ENCODE results near the gene SEMA3B.

SEMA3B gene

DNA sequence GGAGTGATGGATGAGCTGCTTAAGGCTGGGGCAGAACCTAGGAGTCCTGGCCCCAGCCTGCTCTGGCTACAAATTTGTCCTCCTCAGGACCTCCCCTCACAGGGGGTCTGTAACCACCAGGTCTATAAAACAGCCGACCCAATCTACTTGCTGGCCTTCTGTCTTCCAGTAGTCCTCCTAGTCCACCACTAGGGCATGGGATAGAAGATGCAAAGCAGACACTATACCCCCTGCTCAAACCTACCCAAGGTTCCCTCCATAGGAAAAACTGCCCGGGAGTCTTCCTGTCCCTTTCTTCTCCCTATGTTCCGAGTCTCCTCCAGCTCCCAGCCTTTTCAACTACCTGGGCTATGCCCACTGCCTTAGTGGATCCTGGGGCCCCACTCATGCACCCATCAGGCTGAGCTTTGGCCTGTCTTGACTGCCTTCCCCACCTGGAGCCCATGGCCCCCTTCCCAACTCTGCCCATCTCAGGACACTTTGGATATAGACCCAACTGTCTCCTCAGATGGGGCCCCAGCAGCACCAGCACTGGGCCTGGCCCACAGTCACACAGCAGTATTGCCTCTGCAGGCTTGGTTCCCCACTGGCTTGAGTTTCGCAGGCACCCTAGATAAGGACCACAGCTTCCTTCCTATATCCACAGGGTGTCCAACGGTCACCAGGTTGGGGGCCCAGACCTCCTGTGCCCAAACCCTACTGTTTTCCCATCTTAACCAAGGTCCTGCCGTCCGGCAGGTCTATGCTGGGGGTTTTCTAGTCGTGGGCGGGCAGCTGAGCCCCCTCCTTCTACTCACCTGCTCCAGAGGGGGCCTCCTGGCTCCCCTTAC, 29.2 kb downstream of the SEMA3B start:
- TF ChIP-seq POU2F2 (IDR thresholded peaks at IDR 0.05; ENCODE audit: low read depth, low read length) (no peak), PAX5 (IDR thresholded peaks at IDR 0.05; ENCODE audit: insufficient read depth, low read length, severe bottlenecking) (no peak), TAF1 (IDR thresholded peaks at IDR 0.05; ENCODE audit: low read depth, low read length) (no peak)
- FAIRE-seq: peak; percentile 16
- DNase-seq (ENCODE audit: insufficient read length, low spot score): no peak

DNA sequence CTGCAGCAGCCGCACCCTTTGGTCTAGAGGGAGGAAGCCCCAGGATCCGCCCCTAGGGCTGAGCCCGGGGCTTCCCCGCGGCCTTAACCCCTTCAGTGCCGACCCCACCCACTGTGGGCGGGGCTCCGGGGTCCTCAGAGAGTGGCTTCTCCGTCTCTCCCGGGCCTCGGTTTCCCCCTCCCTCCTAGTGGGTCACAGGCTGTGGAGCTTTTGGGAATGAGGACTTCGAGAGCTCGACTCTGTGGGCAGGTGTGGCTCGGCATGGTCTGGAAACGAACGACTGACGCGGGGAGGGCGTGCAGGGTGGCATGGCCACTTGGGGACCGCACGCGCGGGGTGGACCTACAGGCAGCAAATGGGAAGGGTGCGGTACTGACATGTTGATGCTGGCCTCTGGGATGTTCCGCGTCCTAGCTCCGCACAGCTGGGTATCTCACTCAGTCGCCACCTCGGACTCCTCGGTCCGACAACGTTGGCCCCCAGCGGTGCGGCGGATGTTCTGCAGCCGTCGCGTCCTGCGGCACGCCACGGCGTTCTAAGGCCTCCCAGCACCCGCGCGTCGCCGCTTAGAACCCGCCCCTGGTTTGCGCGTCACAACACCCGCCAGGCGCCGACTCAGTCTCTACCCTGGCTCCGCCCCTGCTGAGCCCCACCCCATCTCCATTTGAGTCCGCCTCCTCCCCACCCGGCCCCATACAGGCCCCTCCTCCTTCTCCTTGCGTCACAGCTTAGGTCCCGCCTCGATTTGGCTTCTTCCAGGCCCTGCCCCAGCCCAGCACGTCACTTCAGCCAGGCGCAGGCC, 30.1 kb downstream of the SEMA3B start, which contains the start of the genes HYAL3 and NAA80:
Gene HYAL3 (minus strand): TSS at position 570 of the 802 bp plus-strand sequence. CDS start 3,803 bp downstream, outside the sequence.
Gene NAA80 (minus strand): TSS at position 570 of the 802 bp plus-strand sequence. CDS start 1,942 bp downstream, outside the sequence.
- FAIRE-seq (peak; percentile 99), DNase-seq (ENCODE audit: insufficient read length, low spot score) (peak; percentile 95)
- peak; percentile 38; the same call in 1 of the 2 replicates for TF ChIP-seq SPI1 (IDR thresholded peaks at IDR 0.05; ENCODE audit: low read depth, low read length)
- TF ChIP-seq POU2F2 (IDR thresholded peaks at IDR 0.05; ENCODE audit: low read depth, low read length): no peak
- no peak for TF ChIP-seq PAX5 (IDR thresholded peaks at IDR 0.05; ENCODE audit: insufficient read depth, low read length, severe bottlenecking)
- TF ChIP-seq POLR2AphosphoS5 (IDR thresholded peaks at IDR 0.05; ENCODE audit: low read depth, low read length): peak; percentile 86
- no peak for TF ChIP-seq TAF1 (IDR thresholded peaks at IDR 0.05; ENCODE audit: low read depth, low read length)
- TF ChIP-seq POLR2A (IDR thresholded peaks at IDR 0.05; ENCODE audit: low read depth, low read length): peak; percentile 88

DNA sequence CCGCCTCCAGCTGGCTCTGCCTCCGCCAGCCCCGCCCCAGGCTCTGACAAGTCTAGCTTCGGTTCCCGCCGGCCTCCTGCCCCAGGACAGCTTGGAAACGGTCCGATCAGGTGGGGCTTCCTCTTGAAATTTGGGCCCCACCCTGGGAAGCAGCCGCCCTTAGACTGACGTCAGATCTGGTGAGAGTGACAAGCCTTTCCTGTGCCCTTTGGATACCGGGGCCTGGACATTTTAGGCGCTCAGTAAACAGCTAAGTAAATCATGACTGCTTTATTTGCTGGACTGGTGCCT, 30.6 kb downstream of the SEMA3B start:
- DNase-seq (ENCODE audit: insufficient read length, low spot score) (no peak), FAIRE-seq (no peak)
- no peak for TF ChIP-seq SPI1 (IDR thresholded peaks at IDR 0.05; ENCODE audit: low read depth, low read length)
- no peak for TF ChIP-seq POLR2AphosphoS5 (IDR thresholded peaks at IDR 0.05; ENCODE audit: low read depth, low read length)
- TF ChIP-seq POU2F2 (IDR thresholded peaks at IDR 0.05; ENCODE audit: low read depth, low read length): no peak
- TF ChIP-seq POLR2A (IDR thresholded peaks at IDR 0.05; ENCODE audit: low read depth, low read length): no peak

DNA sequence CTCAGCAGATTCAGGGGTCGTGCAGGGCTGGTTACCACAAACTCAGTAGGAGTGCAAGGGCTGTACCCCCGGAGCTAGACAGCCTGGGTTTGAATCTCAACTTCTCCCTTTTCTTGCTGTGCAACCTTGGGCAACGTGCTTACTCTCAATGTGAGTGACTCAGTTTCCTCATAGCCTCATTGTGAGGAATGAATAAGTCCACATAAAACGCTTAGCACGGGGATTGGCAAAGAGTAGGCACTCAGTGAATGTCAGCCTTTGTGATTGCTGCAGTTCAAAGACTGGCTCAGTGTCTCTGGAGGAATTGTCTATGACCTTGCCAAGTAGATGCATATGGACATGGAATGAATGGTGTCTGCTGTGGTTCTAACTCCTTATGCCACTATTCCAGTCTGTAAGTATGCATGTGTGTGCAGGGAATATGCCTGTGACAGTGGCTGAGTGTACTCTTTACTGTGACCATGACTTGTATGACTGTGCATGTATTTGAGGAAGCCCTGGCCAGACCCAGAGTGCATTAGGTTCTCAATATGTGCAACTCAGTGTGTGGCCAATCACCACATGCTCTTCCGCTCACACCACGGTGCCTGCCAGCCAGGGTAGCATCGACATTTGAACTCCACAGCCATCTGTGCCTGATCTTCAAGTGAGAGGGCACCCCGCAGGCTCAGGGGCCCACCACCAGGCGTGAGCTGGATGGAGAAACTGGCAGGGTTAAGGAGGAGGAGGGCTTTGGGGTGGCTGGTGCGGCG, 31.2 kb downstream of the SEMA3B start:
- TF ChIP-seq SPI1 (IDR thresholded peaks at IDR 0.05; ENCODE audit: low read depth, low read length): peak; percentile 38; the same call in 1 of the 2 replicates
- no peak for TF ChIP-seq POLR2AphosphoS5 (IDR thresholded peaks at IDR 0.05; ENCODE audit: low read depth, low read length)
- FAIRE-seq (no peak), DNase-seq (ENCODE audit: insufficient read length, low spot score) (no peak)

DNA sequence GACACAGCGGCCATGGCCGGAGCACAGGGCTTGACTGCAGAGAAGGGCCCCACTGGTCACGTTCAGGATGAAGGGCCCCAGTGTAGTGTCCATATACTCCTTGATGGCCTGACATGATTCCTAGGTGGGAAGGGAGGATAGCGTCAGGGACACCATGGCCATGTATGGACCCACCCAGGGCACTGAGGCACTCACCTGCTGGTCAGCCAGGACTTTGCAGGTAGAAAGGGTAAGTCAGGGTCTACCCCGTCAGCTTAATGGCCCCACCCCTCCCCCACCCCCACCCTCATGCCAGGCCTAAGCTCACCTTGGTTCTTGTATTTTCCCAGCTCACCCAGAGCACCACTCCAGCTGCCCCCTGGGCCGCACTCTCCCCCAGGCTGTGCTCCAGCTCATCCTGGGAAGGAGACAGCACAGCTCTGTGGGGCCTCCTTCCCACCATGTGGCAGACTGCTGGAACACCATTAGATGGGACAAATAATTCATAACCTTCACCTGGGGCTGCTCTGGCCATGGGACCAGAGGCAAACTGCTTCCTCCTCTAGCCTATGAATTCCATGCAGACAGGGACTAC, 31.8 kb downstream of the SEMA3B start:
- TF ChIP-seq PAX5 (IDR thresholded peaks at IDR 0.05; ENCODE audit: insufficient read depth, low read length, severe bottlenecking): no peak
- no peak for TF ChIP-seq POU2F2 (IDR thresholded peaks at IDR 0.05; ENCODE audit: low read depth, low read length)
- TF ChIP-seq POLR2A (IDR thresholded peaks at IDR 0.05; ENCODE audit: low read depth, low read length): no peak
- no peak for TF ChIP-seq SPI1 (IDR thresholded peaks at IDR 0.05; ENCODE audit: low read depth, low read length)
- no peak for TF ChIP-seq POLR2AphosphoS5 (IDR thresholded peaks at IDR 0.05; ENCODE audit: low read depth, low read length)
- no peak for TF ChIP-seq TAF1 (IDR thresholded peaks at IDR 0.05; ENCODE audit: low read depth, low read length)
- DNase-seq (ENCODE audit: insufficient read length, low spot score) (no peak), FAIRE-seq (no peak)

DNA sequence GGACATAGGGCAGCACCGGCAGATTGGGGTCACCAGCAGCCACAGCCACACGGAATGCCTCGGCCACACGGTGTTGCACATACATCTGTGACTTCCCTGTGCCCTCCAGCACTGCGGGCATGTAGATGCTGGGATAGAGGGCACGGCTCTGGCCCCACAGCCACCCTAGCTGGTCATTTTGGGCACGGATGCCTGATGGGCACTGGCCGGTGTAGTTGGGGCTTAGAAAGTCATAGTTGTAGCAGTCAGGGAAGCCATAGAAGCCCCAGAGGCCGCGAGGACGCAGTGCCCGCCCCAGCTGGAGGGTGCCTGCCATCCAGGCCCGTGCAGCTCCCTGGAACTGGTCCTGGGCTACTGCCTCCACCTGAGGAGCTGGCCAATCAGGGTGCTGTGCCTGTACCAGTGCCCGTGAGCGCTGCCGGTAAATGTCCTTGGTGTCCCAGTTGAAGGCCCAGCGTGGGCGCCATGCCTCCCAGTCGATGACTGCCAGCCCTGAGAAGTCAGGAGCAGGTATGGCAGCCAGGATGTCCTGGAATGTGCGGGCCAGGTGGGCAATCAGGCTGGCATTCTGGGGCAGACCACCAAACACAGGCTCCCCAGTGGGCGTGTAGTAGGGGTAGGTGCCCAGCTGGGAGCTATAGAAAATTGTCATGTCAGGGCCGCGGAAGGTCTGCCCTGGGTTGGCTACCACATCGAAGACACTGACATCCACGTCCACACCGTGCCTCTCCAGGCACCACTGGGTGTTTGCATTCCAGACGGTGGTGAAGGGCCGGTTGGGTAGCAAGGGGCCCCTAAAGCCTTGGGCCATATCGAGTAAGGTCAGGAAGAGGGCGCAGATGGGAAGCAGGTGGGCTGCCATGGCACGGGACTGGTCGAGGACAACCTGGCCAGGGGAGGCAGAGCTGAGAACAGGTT, 33.4 kb downstream of the SEMA3B start:
- no peak for TF ChIP-seq POU2F2 (IDR thresholded peaks at IDR 0.05; ENCODE audit: low read depth, low read length)
- TF ChIP-seq POLR2A (IDR thresholded peaks at IDR 0.05; ENCODE audit: low read depth, low read length): no peak
- no peak for TF ChIP-seq POLR2AphosphoS5 (IDR thresholded peaks at IDR 0.05; ENCODE audit: low read depth, low read length)
- no peak for TF ChIP-seq SPI1 (IDR thresholded peaks at IDR 0.05; ENCODE audit: low read depth, low read length)
- no peak for TF ChIP-seq PAX5 (IDR thresholded peaks at IDR 0.05; ENCODE audit: insufficient read depth, low read length, severe bottlenecking)
- no peak for TF ChIP-seq TAF1 (IDR thresholded peaks at IDR 0.05; ENCODE audit: low read depth, low read length)
- FAIRE-seq (no peak), DNase-seq (ENCODE audit: insufficient read length, low spot score) (no peak)

DNA sequence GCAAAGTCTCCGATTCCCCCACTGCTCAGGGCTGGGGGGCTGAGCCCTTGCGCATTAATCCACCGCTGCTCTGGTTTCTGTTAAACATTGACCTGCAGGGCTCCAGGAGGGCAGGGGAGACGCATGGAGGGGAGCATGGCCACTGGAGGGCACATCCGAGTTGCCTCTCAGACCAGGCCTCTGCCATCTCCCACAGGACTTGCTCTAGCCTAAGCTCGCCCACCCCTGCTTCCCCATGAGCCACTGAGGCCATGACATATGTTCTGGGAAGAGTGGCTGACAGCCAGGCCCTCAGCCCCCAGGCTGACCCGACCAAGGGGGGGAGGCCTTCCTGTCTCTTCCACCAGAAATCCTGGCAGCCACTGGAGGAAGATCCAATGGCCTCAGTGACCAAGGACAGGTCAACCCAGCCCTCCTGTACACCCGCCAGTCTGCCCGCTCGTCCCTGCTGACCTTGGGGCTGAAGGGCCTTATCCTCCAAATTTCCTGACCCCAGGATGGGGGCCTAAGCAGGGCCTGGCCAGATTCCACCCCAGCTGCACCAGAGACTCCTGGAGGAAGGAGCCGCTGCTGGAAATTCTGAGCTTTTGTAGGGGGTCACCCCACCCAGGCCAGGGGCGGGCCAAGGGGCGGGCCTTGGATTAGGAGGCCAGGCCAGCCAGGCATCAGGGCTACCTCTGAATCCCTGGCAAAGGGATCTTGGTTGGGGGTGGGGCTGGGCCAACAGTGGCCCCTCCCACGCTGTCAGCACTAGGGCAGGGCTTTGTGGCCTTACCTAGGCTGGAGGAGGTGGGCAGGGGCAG, 34.3 kb downstream of the SEMA3B start, which contains the start of gene HYAL1:
Gene HYAL1 (minus strand): TSS at position 562 of the 803 bp plus-strand sequence. CDS start 618 bp downstream, outside the sequence.
- FAIRE-seq (no peak), DNase-seq (ENCODE audit: insufficient read length, low spot score) (no peak)
- TF ChIP-seq PAX5 (IDR thresholded peaks at IDR 0.05; ENCODE audit: insufficient read depth, low read length, severe bottlenecking): no peak
- TF ChIP-seq POLR2AphosphoS5 (IDR thresholded peaks at IDR 0.05; ENCODE audit: low read depth, low read length): no peak
- no peak for TF ChIP-seq SPI1 (IDR thresholded peaks at IDR 0.05; ENCODE audit: low read depth, low read length)
- no peak for TF ChIP-seq POLR2A (IDR thresholded peaks at IDR 0.05; ENCODE audit: low read depth, low read length)
- no peak for TF ChIP-seq POU2F2 (IDR thresholded peaks at IDR 0.05; ENCODE audit: low read depth, low read length)
- TF ChIP-seq TAF1 (IDR thresholded peaks at IDR 0.05; ENCODE audit: low read depth, low read length): no peak
